Posterior cingulate gyrus (tissue), 11 donors: ENCODE results near the gene PSPN.

Experiments used
- DNase-seq, 10 donors: peaks; one replicate each; pipeline versions ENCODE4 v3.0.0 to v3.0.0-alpha.2; 2020 to 2021; ENCODE audit warnings: mixed read lengths in 3 of 10
- intact Hi-C: fragments of 100-400 bp; cut with DNase I; formaldehyde crosslinking; loops from one replicate; pipeline ENCODE4 v1.15.1; 2023

The PSPN gene

GRCh38 chr19:6343462-6343861 lies 32.3 kb downstream of the PSPN start:
- DNase-seq = no peak
- intact Hi-C loops = no loop called here

DNA sequence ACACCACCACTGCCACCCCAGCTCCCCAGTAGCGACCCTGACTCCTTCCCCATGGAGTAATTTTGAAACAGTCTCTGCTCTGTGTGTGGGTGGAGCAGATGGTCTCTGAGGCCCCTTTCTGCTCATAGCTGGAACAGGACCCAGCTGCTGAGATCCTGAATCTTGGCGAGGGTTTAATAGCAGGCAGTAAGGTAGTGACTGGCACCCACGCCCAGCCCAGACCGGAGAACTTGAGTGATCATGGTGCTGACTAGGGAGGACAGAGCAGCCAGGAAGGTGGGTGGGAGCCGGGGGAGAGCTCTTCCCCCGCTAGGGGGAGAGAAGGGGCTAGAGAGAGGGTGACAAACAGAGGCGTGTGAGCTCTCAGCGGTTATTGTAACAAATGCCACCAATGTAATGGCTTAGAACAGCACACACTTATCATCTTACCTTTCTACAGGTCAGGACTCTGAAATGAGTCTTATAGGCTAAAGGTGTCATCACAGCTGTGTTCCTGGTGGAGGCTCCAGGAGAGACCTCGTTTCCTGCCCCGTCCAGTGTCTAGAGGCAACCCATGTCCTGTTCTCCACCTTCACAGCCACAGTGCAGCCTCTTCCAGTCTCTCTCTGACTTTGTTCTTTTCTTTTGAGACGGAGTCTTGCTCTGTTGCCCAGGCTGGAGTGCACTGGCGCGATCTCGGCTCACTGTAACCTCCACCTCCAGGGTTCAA lies 35.1 kb downstream of the PSPN start:
- DNase-seq = peak in 1 of 10 donors; percentile 55
- intact Hi-C loops = no loop called here

DNA sequence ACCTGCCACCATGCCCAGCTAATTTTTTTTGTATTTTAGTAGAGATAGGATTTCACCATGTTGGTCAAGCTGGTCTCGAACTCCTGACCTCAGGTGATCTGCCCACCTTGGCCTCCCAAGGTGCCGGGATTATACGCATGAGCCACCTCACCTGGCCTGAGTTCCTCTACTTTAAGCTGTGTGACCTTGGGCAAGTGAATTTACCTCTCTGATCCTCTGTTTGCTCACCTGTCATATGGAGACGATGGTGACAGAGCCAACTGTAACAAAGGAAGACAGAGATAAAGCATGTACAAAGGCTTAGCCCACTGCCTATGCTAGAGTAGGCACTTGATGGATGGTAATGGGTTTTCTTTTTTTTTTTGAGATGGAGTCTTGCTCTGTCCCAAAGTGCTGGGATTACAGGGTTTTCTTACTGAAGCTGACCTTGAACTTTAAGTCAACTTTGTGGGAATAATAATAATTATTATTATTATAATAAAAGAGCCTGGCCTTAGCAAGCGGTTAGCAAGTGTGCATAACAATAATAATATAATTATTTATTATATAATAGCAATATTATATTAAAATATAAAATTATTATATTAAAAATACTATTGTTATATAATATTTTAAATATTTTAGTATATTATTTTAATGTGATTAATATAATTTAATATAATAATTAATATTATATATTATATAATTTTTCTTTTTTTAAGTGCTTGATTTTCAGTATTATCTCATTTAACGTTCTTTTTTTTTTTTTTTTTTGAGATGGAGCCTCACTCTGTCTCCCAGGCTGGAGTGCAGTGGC lies 41.0 kb downstream of the PSPN start:
- peak in 1 of 10 donors; percentile 8 for DNase-seq
- intact Hi-C loops = no loop called here

DNA sequence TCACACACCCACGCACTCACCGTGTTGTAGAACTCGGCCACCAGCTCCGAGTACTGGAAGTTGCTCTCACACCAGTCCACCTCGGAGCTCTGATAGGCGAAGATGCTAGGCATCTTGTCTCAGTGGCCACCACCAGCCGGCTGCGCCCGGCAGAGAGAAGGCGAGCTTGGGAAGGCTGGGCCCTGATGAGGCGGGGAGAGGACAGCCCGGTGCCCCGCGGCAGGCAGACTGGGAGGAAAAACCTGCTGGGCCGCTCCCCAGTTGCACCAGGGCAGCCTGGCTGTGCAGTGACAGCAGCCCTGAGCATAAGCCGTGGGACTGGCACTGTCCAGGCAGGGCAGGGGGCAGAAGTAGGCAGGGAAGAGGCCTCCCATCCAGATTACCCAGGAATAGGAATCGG lies 42.3 kb downstream of the PSPN start, which contains the start of gene ACER1:
ACER1 (minus strand) TSS at position 174 of the 400 bp plus-strand sequence; CDS start at position 113, 61 bp downstream.
- DNase-seq = peak in 1 of 10 donors; percentile 77
- intact Hi-C loops = no loop called here

DNA sequence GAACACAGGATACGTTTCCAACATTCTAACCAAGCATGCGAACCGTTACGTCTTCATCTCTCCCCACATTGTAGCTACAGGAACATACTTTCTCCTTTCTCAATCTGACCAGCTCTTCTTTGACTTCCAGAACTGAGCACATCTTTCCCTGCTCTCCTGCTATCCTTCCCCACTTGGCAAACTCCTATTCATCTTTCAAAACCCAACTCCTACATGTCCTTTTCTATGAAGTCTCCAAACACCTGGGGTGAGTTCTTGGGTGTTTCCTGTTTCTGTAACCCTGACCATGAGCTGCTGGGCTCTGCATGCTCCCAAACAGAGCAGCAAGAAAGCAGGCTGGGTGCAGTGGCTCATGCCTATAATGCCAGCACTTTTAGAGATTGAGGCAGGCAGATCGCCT lies 48.9 kb downstream of the PSPN start:
- no peak for DNase-seq
- intact Hi-C loops = no loop called here

DNA sequence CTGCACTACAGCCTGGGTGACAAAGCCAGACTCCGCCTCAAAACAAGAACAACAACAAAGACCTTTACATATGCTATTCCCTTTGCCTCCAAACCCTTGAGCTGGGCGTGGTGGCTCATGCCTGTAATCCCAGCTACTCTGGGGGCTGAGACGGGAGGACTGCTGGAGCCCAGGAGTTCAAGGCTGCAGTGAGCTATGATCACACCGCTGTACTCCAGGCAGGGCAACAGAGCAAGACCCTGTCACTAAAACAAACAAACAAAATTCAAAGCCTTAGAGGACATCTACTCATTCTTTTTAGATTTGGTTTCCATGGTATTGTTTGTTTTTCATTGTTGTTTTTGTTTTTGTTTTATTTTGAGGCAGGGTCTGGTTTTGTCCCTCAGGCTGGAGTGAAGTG lies 50.1 kb downstream of the PSPN start:
- intact Hi-C loops = no loop called here
- peak in 1 of 10 donors; percentile 39 for DNase-seq
